Measurements from ENCODE around the gene USP49. TPM values are rescaled to one million over a fixed set of nuclear protein-coding genes. Genes with fewer than 3 reads are reported as not detected.

The USP49 gene
- total RNA-seq, 1 experiment from 2014 or later = 3.6 TPM

- no peak for DNase-seq (ENCODE audit: low read depth)
Measured at GRCh38 chr6:41874741-41875140, 20.4 kb downstream of the USP49 start.

GRCh38 chr6:41872147-41872546 lies 23.0 kb downstream of the USP49 start:
- no peak for DNase-seq (ENCODE audit: low read depth)

GRCh38 chr6:41871691-41872090 lies 23.5 kb downstream of the USP49 start:
- DNase-seq (ENCODE audit: low read depth) = no peak

GRCh38 chr6:41859356-41859755 lies 35.8 kb downstream of the USP49 start:
- no peak for DNase-seq (ENCODE audit: low read depth)

GRCh38 chr6:41858703-41859102 lies 36.5 kb downstream of the USP49 start:
- no peak for DNase-seq (ENCODE audit: low read depth)

- no peak for DNase-seq (ENCODE audit: low read depth)
Measured at GRCh38 chr6:41850861-41851260, 44.3 kb downstream of the USP49 start.

GRCh38 chr6:41846666-41847237 lies 48.4 kb downstream of the USP49 start:
- DNase-seq (ENCODE audit: low read depth) = peak; percentile 98

- DNase-seq (ENCODE audit: low read depth) = no peak
Measured at GRCh38 chr6:41843178-41843577, 52.0 kb downstream of the USP49 start.

- DNase-seq (ENCODE audit: low read depth) = no peak
Measured at GRCh38 chr6:41840326-41840725, 54.8 kb downstream of the USP49 start.

- DNase-seq (ENCODE audit: low read depth) = peak; percentile 18
Measured at GRCh38 chr6:41836660-41837052, 58.5 kb downstream of the USP49 start.

GRCh38 chr6:41836022-41836659 lies 59.0 kb downstream of the USP49 start:
- DNase-seq (ENCODE audit: low read depth) = peak; percentile 35

- no peak for DNase-seq (ENCODE audit: low read depth)
Measured at GRCh38 chr6:41832263-41832662, 62.9 kb downstream of the USP49 start.

- DNase-seq (ENCODE audit: low read depth) = no peak
Measured at GRCh38 chr6:41826343-41827022, 68.7 kb downstream of the USP49 start.

- no peak for DNase-seq (ENCODE audit: low read depth)
Measured at GRCh38 chr6:41824571-41825569, 70.3 kb downstream of the USP49 start.

GRCh38 chr6:41823178-41823577 lies 72.0 kb downstream of the USP49 start:
- DNase-seq (ENCODE audit: low read depth) = no peak

- no peak for DNase-seq (ENCODE audit: low read depth)
Measured at GRCh38 chr6:41822021-41822420, 73.2 kb downstream of the USP49 start.

- DNase-seq (ENCODE audit: low read depth) = no peak
Measured at GRCh38 chr6:41821266-41821665, 73.9 kb downstream of the USP49 start.

- no peak for DNase-seq (ENCODE audit: low read depth)
Measured at GRCh38 chr6:41818271-41819054, 76.7 kb downstream of the USP49 start.

- no peak for DNase-seq (ENCODE audit: low read depth)
Measured at GRCh38 chr6:41815587-41815986, 79.6 kb downstream of the USP49 start.

- no peak for DNase-seq (ENCODE audit: low read depth)
Measured at GRCh38 chr6:41814629-41815028, 80.5 kb downstream of the USP49 start.

- no peak for DNase-seq (ENCODE audit: low read depth)
Measured at GRCh38 chr6:41813956-41814355, 81.2 kb downstream of the USP49 start.
